Neuronal stem cell (in vitro differentiated cells): ENCODE results near the gene PRKD3.

ENCODE experiments used
- DNase-seq: peaks from one replicate; pipeline ENCODE4 v3.0.0-alpha.2; 2013; ENCODE audit warnings: low spot score
- H2AFZ ChIP-seq: one replicate; pipeline ENCODE4 v1.6.1; 2013; ENCODE audit warnings: mild to moderate bottlenecking, low read length, inconsistent platforms
- H2AK5ac ChIP-seq: 2 replicates; pipeline ENCODE4 v1.6.1; 2013; ENCODE audit warnings: low read depth, mild to moderate bottlenecking, inconsistent platforms, low read length, moderate library complexity, mixed read lengths
- H2BK120ac ChIP-seq: 2 replicates; pipeline ENCODE4 v1.6.1; 2013; ENCODE audit warnings: low read depth, mild to moderate bottlenecking, inconsistent platforms, low read length, moderate library complexity, mixed read lengths
- H2BK12ac ChIP-seq: one replicate; pipeline ENCODE4 v1.6.1; 2013; ENCODE audit warnings: low read length, inconsistent platforms
- H2BK15ac ChIP-seq: 2 replicates; pipeline ENCODE4 v1.6.1; 2013; ENCODE audit warnings: mild to moderate bottlenecking, low read length, inconsistent platforms, mixed read lengths
- H2BK5ac ChIP-seq: one replicate; pipeline ENCODE4 v1.6.1; 2013; ENCODE audit warnings: inconsistent platforms, mild to moderate bottlenecking, low read length, moderate library complexity
- H3K14ac ChIP-seq: one replicate; pipeline ENCODE4 v1.6.1; 2013; ENCODE audit warnings: low read length, inconsistent platforms
- H3K18ac ChIP-seq: 2 replicates; pipeline ENCODE4 v1.6.1; 2013; ENCODE audit warnings: low read length, inconsistent platforms
- H3K23ac ChIP-seq: 2 replicates; pipeline ENCODE4 v1.6.1; 2013; ENCODE audit warnings: low read depth, mild to moderate bottlenecking, mixed read lengths, low read length, inconsistent platforms; ENCODE audit not compliant: poor library complexity
- H3K27ac ChIP-seq: replicated peaks from 3 replicates; pipeline ENCODE4 v1.5.1; 2013; ENCODE audit warnings: low read length, inconsistent platforms
- H3K27me3 ChIP-seq, 3 experiments: 2 replicates each; pipeline ENCODE4 v1.6.1; 2013; ENCODE audit warnings: low read length in 3 of 3, mild to moderate bottlenecking in 2 of 3, inconsistent platforms in 1 of 3, low read depth in 1 of 3, mixed read lengths in 1 of 3, moderate library complexity in 1 of 3; ENCODE audit not compliant: control insufficient read depth in 3 of 3, insufficient read depth in 3 of 3
- H3K36me3 ChIP-seq, 2 donors: replicated peaks in 1 of 2; 2 replicates each; pipeline ENCODE4 v1.6.1; 2013; ENCODE audit warnings: low read length in 2 of 2; ENCODE audit not compliant: control insufficient read depth in 2 of 2, insufficient read depth in 2 of 2
- H3K4ac ChIP-seq: 2 replicates; pipeline ENCODE4 v1.6.1; 2013; ENCODE audit warnings: inconsistent platforms, mild to moderate bottlenecking, low read length, moderate library complexity
- H3K4me1 ChIP-seq, 2 donors: 1 replicate in 1 of 2; 2 replicates in 1 of 2; pipeline ENCODE4 v1.6.1; 2013; ENCODE audit warnings: low read length in 2 of 2, low read depth in 1 of 2; ENCODE audit not compliant: control insufficient read depth in 2 of 2, insufficient read depth in 1 of 2
- H3K4me2 ChIP-seq: one replicate; pipeline ENCODE4 v1.6.1; 2013; ENCODE audit warnings: mild to moderate bottlenecking, low read length, inconsistent platforms; ENCODE audit not compliant: insufficient read depth, poor library complexity, severe bottlenecking
- H3K4me3 ChIP-seq, 2 donors: 2 replicates each; pipeline ENCODE4 v1.5.1; 2013; ENCODE audit warnings: low read length in 2 of 2, mild to moderate bottlenecking in 2 of 2, inconsistent platforms in 1 of 2, moderate library complexity in 1 of 2
- H3K79me1 ChIP-seq: one replicate; pipeline ENCODE4 v1.6.1; 2013; ENCODE audit warnings: low read depth, mild to moderate bottlenecking, inconsistent platforms, low read length, moderate library complexity
- H3K9ac ChIP-seq: one replicate; pipeline ENCODE4 v1.6.1; 2013; ENCODE audit warnings: mild to moderate bottlenecking, low read depth, low read length, inconsistent platforms; ENCODE audit not compliant: poor library complexity
- H3K9me3 ChIP-seq, 2 donors: replicated peaks in 1 of 2; 2 replicates each; pipeline versions ENCODE3 to v1.6.1; 2013; ENCODE audit warnings: low read length in 2 of 2, mild to moderate bottlenecking in 2 of 2, inconsistent platforms in 1 of 2, low read depth in 1 of 2, mixed read lengths in 1 of 2, moderate library complexity in 1 of 2; ENCODE audit not compliant: control insufficient read depth in 2 of 2, insufficient read depth in 1 of 2
- H4K8ac ChIP-seq: one replicate; pipeline ENCODE4 v1.6.1; 2013; ENCODE audit warnings: low read depth, mild to moderate bottlenecking, inconsistent platforms, low read length, moderate library complexity
- H4K91ac ChIP-seq: one replicate; pipeline ENCODE4 v1.6.1; 2013; ENCODE audit warnings: low read length, low read depth, mild to moderate bottlenecking, inconsistent platforms; ENCODE audit not compliant: poor library complexity
- WGBS, 2 donors: extraction: QIAGEN DNeasy Blood & Tissue Kit; methylation state at CpG; one replicate each; pipeline ENCODE4 v1.1.7; 2013; ENCODE audit warnings: missing lambda C conversion rate in 2 of 2, mixed read lengths in 1 of 2; ENCODE audit not compliant: insufficient read length in 2 of 2, insufficient replicate concordance in 1 of 2; ENCODE audit errors: extremely low coverage in 2 of 2; 5-methylcytosine and 5-hydroxymethylcytosine counted together

Gene PRKD3

DNA sequence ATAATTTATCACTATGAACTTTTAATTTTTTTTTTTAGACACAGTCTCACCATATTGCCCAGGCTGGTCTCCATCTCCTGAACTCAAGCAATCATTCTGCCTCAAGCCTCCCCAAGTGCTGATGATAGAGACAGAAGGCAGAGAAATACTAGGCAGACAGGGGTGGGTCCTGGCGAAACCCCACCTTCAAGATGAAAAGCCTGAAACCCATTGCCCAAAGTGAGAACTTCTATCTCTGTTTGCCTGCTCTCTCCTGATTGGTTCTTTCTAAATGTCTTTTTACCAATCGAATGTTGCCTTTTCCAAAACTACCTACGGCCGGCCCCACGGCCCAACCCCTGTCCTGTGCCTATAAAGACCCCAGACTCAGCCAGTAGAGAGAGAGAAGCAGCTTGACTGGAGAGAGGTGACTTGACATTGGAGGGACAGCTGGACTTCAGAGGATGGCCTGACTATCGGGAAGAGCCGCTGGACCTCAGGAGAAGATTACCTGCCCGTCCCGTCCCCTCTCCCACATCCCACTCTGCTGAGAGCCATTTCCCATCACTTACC lies 21.9 kb downstream of the PRKD3 start:
- no peak for DNase-seq
- no peaks in the 10 kb centered on the region for H3K27me3 ChIP-seq
- H3K79me1 ChIP-seq: no peaks in the 10 kb centered on the region
- H4K8ac ChIP-seq: no peak overlapping the region
- no peak overlapping the region for H3K4ac ChIP-seq
- no peak overlapping the region for H3K9ac ChIP-seq
- no peaks in the 10 kb centered on the region for H3K4me1 ChIP-seq
- no peak overlapping the region for H2BK120ac ChIP-seq
- no peak overlapping the region for H2BK5ac ChIP-seq
- H2AK5ac ChIP-seq: no peak overlapping the region
- peaks cover 0 to 10% of the 10 kb centered on the region in 2 donors for H3K36me3 ChIP-seq
- H4K91ac ChIP-seq: no peak overlapping the region
- H2BK12ac ChIP-seq: no peak overlapping the region
- H3K4me2 ChIP-seq: no peak overlapping the region
- no peak overlapping the region for H2AFZ ChIP-seq
- H3K18ac ChIP-seq: no peak overlapping the region
- H3K4me3 ChIP-seq: no peak overlapping the region
- WGBS, 2 donors: no CpG with 5 or more reads among the region's 9 CpGs
- no peak overlapping the region for H3K27ac ChIP-seq
- H2BK15ac ChIP-seq: no peak overlapping the region
- H3K14ac ChIP-seq: no peak overlapping the region
- no peak overlapping the region for H3K23ac ChIP-seq
- peaks cover 0 to 3% of the 10 kb centered on the region in 2 donors for H3K9me3 ChIP-seq

DNA sequence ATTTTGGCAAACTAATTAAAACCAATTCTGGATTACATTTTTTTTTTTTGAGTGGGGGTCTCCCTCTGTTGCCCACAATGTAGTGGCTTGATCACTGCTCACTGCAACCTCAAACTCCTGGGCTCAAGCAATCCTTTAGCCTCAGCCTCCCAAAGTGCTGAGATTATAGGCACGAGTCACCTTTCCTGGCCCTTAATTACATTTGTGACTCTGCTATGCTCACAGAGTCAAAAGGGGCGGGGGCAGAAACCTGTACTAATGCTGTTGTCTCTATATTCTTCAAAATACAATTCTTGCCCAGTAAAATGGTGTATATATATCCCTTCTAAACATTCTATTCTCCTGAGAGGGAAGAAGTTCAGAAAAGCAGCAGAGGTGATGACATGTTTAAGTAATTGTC lies 23.2 kb downstream of the PRKD3 start:
- WGBS, 2 donors: no CpG with 5 or more reads among the region's 2 CpGs

GRCh38 chr2:37300578-37300977 lies 24.1 kb downstream of the PRKD3 start:
- no peak overlapping the region for H3K23ac ChIP-seq
- H3K27ac ChIP-seq: no peak overlapping the region
- no peak overlapping the region for H2AFZ ChIP-seq
- no peak overlapping the region for H2BK5ac ChIP-seq
- H3K14ac ChIP-seq: no peak overlapping the region
- H2AK5ac ChIP-seq: no peak overlapping the region
- H3K18ac ChIP-seq: no peak overlapping the region
- H2BK15ac ChIP-seq: no peak overlapping the region
- no peak overlapping the region for H2BK120ac ChIP-seq
- no peak overlapping the region for H3K4me2 ChIP-seq
- H3K36me3 ChIP-seq: peaks cover 0 to 13% of the 10 kb centered on the region in 2 donors
- H3K9me3 ChIP-seq: peaks cover 0 to 3% of the 10 kb centered on the region in 2 donors
- no CpG with 5 or more reads among the region's 4 CpGs for WGBS, 2 donors
- no peak overlapping the region for H3K4me3 ChIP-seq
- H4K91ac ChIP-seq: no peak overlapping the region
- no peak overlapping the region for H2BK12ac ChIP-seq
- no peak for DNase-seq
- no peaks in the 10 kb centered on the region for H3K27me3 ChIP-seq
- H4K8ac ChIP-seq: no peak overlapping the region
- no peaks in the 10 kb centered on the region for H3K79me1 ChIP-seq
- no peak overlapping the region for H3K4ac ChIP-seq
- no peak overlapping the region for H3K9ac ChIP-seq
- H3K4me1 ChIP-seq: no peaks in the 10 kb centered on the region

More for the DNA sequence above, 23.2 kb downstream of the PRKD3 start:
- H3K23ac ChIP-seq: no peak overlapping the region
- peaks cover 0 to 3% of the 10 kb centered on the region in 2 donors for H3K9me3 ChIP-seq
- no peak overlapping the region for H2AFZ ChIP-seq
- H3K79me1 ChIP-seq: no peaks in the 10 kb centered on the region
- H3K4me1 ChIP-seq: no peaks in the 10 kb centered on the region
- no peak overlapping the region for H2BK120ac ChIP-seq
- H3K4me2 ChIP-seq: no peak overlapping the region
- no peak overlapping the region for H3K18ac ChIP-seq
- no peak overlapping the region for H3K14ac ChIP-seq
- no peak overlapping the region for H3K27ac ChIP-seq
- H3K4ac ChIP-seq: no peak overlapping the region
- H3K36me3 ChIP-seq: peaks cover 0 to 13% of the 10 kb centered on the region in 2 donors
- no peak overlapping the region for H4K8ac ChIP-seq
- H3K4me3 ChIP-seq: no peak overlapping the region
- no peaks in the 10 kb centered on the region for H3K27me3 ChIP-seq
- H4K91ac ChIP-seq: no peak overlapping the region
- H2BK12ac ChIP-seq: no peak overlapping the region
- no peak overlapping the region for H2AK5ac ChIP-seq
- H3K9ac ChIP-seq: no peak overlapping the region
- H2BK15ac ChIP-seq: no peak overlapping the region
- no peak overlapping the region for H2BK5ac ChIP-seq
- DNase-seq: no peak

- Histone ChIP-seq H3K4me3 (no peak overlapping the region), H2BK12ac (no peak overlapping the region), H3K36me3 (peaks cover 0 to 15% of the 10 kb centered on the region in 2 donors), H4K91ac (no peak overlapping the region), H2BK5ac (no peak overlapping the region), H3K4me2 (no peak overlapping the region), H3K14ac (no peak overlapping the region), H2AK5ac (no peak overlapping the region), H2BK120ac (no peak overlapping the region), H4K8ac (no peak overlapping the region), H3K79me1 (no peaks in the 10 kb centered on the region), H3K4ac (no peak overlapping the region), H2AFZ (no peak overlapping the region), H3K9ac (no peak overlapping the region), H3K27me3 (no peaks in the 10 kb centered on the region), H2BK15ac (no peak overlapping the region), H3K18ac (no peak overlapping the region), H3K23ac (no peak overlapping the region), H3K9me3 (peaks cover 0 to 3% of the 10 kb centered on the region in 2 donors), H3K27ac (no peak overlapping the region), H3K4me1 (no peaks in the 10 kb centered on the region)
- DNase-seq: no peak
Observed at GRCh38 chr2:37300146-37300545, 24.5 kb downstream of the PRKD3 start.
